ENCODE measurements around the gene OR10AD1.

DNA sequence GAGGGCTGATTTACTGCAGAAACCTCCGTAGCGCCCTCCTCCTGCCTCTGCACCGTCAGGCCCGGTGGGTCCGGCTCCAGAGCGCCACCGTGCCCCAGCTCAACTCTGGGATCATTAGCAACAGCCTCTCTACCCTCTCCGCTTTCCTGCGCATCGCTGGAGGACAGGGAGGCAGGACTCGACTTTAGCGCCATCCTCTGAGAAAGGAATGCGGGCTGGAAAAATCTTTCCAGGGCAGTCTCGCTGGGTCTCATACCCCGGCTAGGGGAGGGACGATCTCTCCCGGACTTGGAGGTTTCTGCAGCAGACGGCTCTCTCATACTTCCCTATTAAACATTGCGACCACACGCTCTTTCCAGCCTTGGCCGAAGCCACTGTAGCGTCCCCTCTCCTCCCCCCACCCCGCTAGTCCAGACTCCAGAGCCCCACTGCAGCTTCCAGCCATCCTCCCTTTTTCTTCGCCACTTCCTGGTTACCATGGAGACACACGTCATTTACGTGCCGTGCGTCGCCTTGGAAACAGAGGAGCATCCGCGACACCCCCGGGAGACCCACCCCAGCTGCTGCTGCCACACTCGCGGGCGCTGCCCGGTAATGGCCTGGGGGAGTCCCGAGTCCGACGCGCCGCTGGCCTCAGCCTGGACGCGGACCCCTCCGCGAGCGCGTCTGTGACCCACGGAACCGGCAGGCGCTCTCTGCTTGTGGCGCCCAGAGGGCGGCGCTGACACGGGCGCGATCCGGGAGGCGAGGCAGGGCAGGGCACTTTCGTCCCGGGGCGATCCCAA is 19.8 kb downstream of the OR10AD1 start, which contains the start of gene CCDC184:
- TF ChIP-seq, protein P1, sequence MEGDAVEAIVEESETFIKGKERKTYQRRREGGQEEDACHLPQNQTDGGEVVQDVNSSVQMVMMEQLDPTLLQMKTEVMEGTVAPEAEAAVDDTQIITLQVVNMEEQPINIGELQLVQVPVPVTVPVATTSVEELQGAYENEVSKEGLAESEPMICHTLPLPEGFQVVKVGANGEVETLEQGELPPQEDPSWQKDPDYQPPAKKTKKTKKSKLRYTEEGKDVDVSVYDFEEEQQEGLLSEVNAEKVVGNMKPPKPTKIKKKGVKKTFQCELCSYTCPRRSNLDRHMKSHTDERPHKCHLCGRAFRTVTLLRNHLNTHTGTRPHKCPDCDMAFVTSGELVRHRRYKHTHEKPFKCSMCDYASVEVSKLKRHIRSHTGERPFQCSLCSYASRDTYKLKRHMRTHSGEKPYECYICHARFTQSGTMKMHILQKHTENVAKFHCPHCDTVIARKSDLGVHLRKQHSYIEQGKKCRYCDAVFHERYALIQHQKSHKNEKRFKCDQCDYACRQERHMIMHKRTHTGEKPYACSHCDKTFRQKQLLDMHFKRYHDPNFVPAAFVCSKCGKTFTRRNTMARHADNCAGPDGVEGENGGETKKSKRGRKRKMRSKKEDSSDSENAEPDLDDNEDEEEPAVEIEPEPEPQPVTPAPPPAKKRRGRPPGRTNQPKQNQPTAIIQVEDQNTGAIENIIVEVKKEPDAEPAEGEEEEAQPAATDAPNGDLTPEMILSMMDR (IDR thresholded peaks at IDR 0.05), result peak; percentile 18 to 66 (median 44)
- TF ChIP-seq POLR2A (IDR thresholded peaks at IDR 0.05), result peak in 1 of 2 donors; percentile 48
- peak in 1 of 2 donors; percentile 72 for TF ChIP-seq EP300 (IDR thresholded peaks at IDR 0.05)

Measured in tibial nerve (tissue), 4 donors.